AG09309 (cell line): ENCODE data around the gene LCN2.

ENCODE experiments used
- DNase-seq: peaks from one replicate; pipeline ENCODE4 v3.0.0-alpha.2; 2010; ENCODE audit warnings: low read depth
- H3K4me3 ChIP-seq: 2 replicates; pipeline ENCODE4 v1.5.1; 2011; ENCODE audit warnings: mild to moderate bottlenecking, low read depth, low read length, moderate library complexity; ENCODE audit not compliant: control insufficient read depth
- CTCF ChIP-seq: IDR thresholded peaks from 2 replicates; pipeline ENCODE4 v1.5.1; 2011; ENCODE audit warnings: mild to moderate bottlenecking, low read depth, low read length, inconsistent platforms; ENCODE audit not compliant: insufficient read depth, control insufficient read depth; ENCODE audit errors: missing control alignments

Gene LCN2

GRCh38 chr9:128124451-128124850 lies 24.8 kb upstream of the LCN2 start:
- no peak overlapping the region for H3K4me3 ChIP-seq
- no peak for DNase-seq
- TF ChIP-seq CTCF = no peak

GRCh38 chr9:128124873-128125579 lies 24.2 kb upstream of the LCN2 start:
- no peak for DNase-seq
- no peak overlapping the region for H3K4me3 ChIP-seq
- TF ChIP-seq CTCF = peak; percentile 72

- H3K4me3 ChIP-seq = peak overlapping the region; percentile 5; the same call in 1 of the 2 replicates
- no peak for TF ChIP-seq CTCF
- DNase-seq = no peak
Measured at GRCh38 chr9:128125580-128126354, 23.5 kb upstream of the LCN2 start.

GRCh38 chr9:128127568-128127989 lies 21.7 kb upstream of the LCN2 start, which contains the start of gene PTGES2:
PTGES2 (minus strand) TSS chr9:128127729; CDS start chr9:128127717, 12 bp downstream.
- peak; percentile 51 for DNase-seq
- no peak for TF ChIP-seq CTCF
- peak within 1 kb of the TSS; percentile 52 for H3K4me3 ChIP-seq

GRCh38 chr9:128127990-128128835 lies 21.0 kb upstream of the LCN2 start:
- TF ChIP-seq CTCF = no peak
- H3K4me3 ChIP-seq = peak overlapping the region; percentile 52
- DNase-seq = peak; percentile 67
